Transverse colon (tissue), 4 donors: Measurements from ENCODE around the gene RALGAPA2. TPM values are rescaled to one million over a fixed set of nuclear protein-coding genes. Genes with fewer than 3 reads are reported as not detected.

Experiments used
- DNase-seq: peaks from one replicate; pipeline ENCODE4 v3.0.0-alpha.2; 2019
- H3K27ac ChIP-seq, 4 donors: fragments of 200-600 bp; sonication (generic); 2 replicates each; pipeline ENCODE4 v1.5.1; 2016 to 2018; ENCODE audit warnings: inconsistent platforms in 4 of 4
- H3K27me3 ChIP-seq: fragments of 200-600 bp; sonication (generic); 2 replicates; pipeline ENCODE4 v1.5.1; 2017; ENCODE audit warnings: inconsistent platforms
- H3K36me3 ChIP-seq, 4 donors: fragments of 200-600 bp; sonication (generic); 2 replicates each; pipeline ENCODE4 v1.5.1; 2017 to 2019; ENCODE audit warnings: inconsistent platforms in 4 of 4
- H3K4me1 ChIP-seq, 4 donors: fragments of 200-600 bp; sonication (generic); 2 replicates each; pipeline ENCODE4 v1.5.1; 2017 to 2020; ENCODE audit warnings: inconsistent platforms in 4 of 4
- H3K4me3 ChIP-seq, 4 donors: fragments of 200-600 bp; sonication (generic); 1 replicate in 1 of 4; 2 replicates in 3 of 4; pipeline versions ENCODE4 v1.5.1 to v1.6.1; 2017 to 2019; ENCODE audit warnings: inconsistent platforms in 4 of 4
- H3K9me3 ChIP-seq, 2 donors: fragments of 200-600 bp; sonication (generic); 2 replicates each; pipeline ENCODE4 v1.5.1; 2017 to 2019; ENCODE audit warnings: inconsistent platforms in 2 of 2
- EP300 ChIP-seq: sonication (generic); formaldehyde crosslinking; IDR thresholded peaks from one replicate; pipeline ENCODE4 v1.6.1; 2017; ENCODE audit warnings: antibody characterized with exemption, low read depth
- POLR2A ChIP-seq: fragments of 450-650 bp; IDR thresholded peaks from one replicate; pipeline ENCODE4 v1.6.1; 2016; ENCODE audit warnings: antibody characterized with exemption, mild to moderate bottlenecking, moderate library complexity
- POLR2AphosphoS5 ChIP-seq, 3 donors: sonication (generic); formaldehyde crosslinking; IDR thresholded peaks; one replicate each; pipeline ENCODE4 v1.6.1; 2016; ENCODE audit warnings: antibody characterized with exemption in 3 of 3
- WGBS, 2 donors: methylation state at CpG; one replicate each; pipeline ENCODE4 v1.1.5; 2018; ENCODE audit warnings: low coverage in 1 of 2; 5-methylcytosine and 5-hydroxymethylcytosine counted together
- in situ Hi-C, 4 donors: fragments of 200-750 bp; cut with MboI; loops; one replicate each; pipeline versions ENCODE4 v1.15.0 to v1.15.1; 2017; ENCODE audit warnings: low sequenced_read_pairs in 3 of 4, low pct_ligation_motif_present in 1 of 4, low pct_unique_long_range_greater_than_20kb in 1 of 4
- intact Hi-C: fragments of 100-400 bp; cut with DNase I; formaldehyde crosslinking; loops from one replicate; pipeline ENCODE4 v1.15.1; 2023; ENCODE audit warnings: low total_unique reads
- total RNA-seq, 4 donors: library from RNA; depleted of rRNA; stranded (reverse); fragments of >200 nt; gene quantifications; one replicate each; pipeline ENCODE4 v1.1.0, GENCODE V29; 2016
- TF ChIP-seq, protein P1 (sequence below), 5 experiments: fragments of 200-600 bp in 3 of 5; fragments of 450-650 bp in 2 of 5; sonication (generic) in 3 of 5; IDR thresholded peaks; 1 replicate in 2 of 5; 2 replicates in 3 of 5; pipeline ENCODE4 v1.5.1; 2016 to 2017; ENCODE audit warnings: antibody characterized with exemption in 5 of 5, inconsistent platforms in 3 of 5, mild to moderate bottlenecking in 2 of 5, moderate library complexity in 1 of 5

RALGAPA2 gene
- total RNA-seq, 4 donors from 2014 or later, result 29.5 to 84.0 (median 66.5) TPM

- no peak overlapping the region for H3K27ac ChIP-seq
- H3K4me1 ChIP-seq, result no peaks in the 10 kb centered on the region
- no peak for TF ChIP-seq EP300
- TF ChIP-seq, protein P1, sequence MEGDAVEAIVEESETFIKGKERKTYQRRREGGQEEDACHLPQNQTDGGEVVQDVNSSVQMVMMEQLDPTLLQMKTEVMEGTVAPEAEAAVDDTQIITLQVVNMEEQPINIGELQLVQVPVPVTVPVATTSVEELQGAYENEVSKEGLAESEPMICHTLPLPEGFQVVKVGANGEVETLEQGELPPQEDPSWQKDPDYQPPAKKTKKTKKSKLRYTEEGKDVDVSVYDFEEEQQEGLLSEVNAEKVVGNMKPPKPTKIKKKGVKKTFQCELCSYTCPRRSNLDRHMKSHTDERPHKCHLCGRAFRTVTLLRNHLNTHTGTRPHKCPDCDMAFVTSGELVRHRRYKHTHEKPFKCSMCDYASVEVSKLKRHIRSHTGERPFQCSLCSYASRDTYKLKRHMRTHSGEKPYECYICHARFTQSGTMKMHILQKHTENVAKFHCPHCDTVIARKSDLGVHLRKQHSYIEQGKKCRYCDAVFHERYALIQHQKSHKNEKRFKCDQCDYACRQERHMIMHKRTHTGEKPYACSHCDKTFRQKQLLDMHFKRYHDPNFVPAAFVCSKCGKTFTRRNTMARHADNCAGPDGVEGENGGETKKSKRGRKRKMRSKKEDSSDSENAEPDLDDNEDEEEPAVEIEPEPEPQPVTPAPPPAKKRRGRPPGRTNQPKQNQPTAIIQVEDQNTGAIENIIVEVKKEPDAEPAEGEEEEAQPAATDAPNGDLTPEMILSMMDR (IDR thresholded peaks at IDR 0.05), result no peak
- no peak for TF ChIP-seq POLR2AphosphoS5 (IDR thresholded peaks at IDR 0.05)
- no peak for TF ChIP-seq POLR2A
- WGBS, 2 donors, result 72 to 80% methylated on average over 2 of the region's 2 CpGs
- no peak for DNase-seq
- H3K9me3 ChIP-seq, result no peaks in the 10 kb centered on the region
- intact Hi-C loops, result no loop called here
- H3K4me3 ChIP-seq, result no peak overlapping the region
- in situ Hi-C loops, result no loop called here
- no peaks in the 10 kb centered on the region for H3K27me3 ChIP-seq
- H3K36me3 ChIP-seq, result peaks cover 0 to 42% (median 7%) of the 10 kb centered on the region in 4 donors
These were observed 73.6 kb downstream of the RALGAPA2 start for GRCh38 chr20:20638878-20639277.

- DNase-seq, result no peak
- H3K27ac ChIP-seq, result no peak overlapping the region
- no peak overlapping the region for H3K4me3 ChIP-seq
- no peaks in the 10 kb centered on the region for H3K4me1 ChIP-seq
- no peak for TF ChIP-seq POLR2A
- TF ChIP-seq POLR2AphosphoS5 (IDR thresholded peaks at IDR 0.05), result no peak
- TF ChIP-seq, protein P1 (IDR thresholded peaks at IDR 0.05), result no peak
- TF ChIP-seq EP300, result no peak
- peaks cover 0 to 42% (median 7%) of the 10 kb centered on the region in 4 donors for H3K36me3 ChIP-seq
- in situ Hi-C loops (no loop called here), intact Hi-C loops (no loop called here)
- no peaks in the 10 kb centered on the region for H3K9me3 ChIP-seq
- 97 to 100% methylated on average over 2 to 7 of the region's 7 CpGs for WGBS, 2 donors
- H3K27me3 ChIP-seq, result no peaks in the 10 kb centered on the region
These were observed 74.3 kb downstream of the RALGAPA2 start for GRCh38 chr20:20637998-20638725.

DNA sequence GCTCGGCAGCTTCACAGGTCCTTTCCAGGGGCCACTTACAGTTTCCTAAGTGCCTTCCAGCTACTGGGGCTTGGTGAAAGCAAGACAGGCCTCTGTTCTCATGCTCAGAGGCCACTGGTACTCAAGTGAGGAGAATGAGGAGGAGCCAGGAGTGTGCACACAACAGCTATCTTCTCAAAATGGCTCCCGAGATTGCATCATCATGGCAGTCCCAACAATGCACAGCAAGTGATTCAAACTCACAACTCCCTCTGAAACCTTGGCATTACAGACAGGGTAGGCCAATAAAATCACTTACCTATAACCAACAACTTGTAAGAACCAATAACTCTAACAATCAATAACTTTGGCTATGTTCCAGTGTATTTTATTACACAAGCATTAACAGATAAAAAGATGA, 77.4 kb downstream of the RALGAPA2 start:
- DNase-seq, result no peak
- WGBS, 2 donors, result 100% methylated on average over 2 of the region's 2 CpGs; no CpG with 5 or more reads in 1 of the 2 donors
- no peak for TF ChIP-seq EP300
- TF ChIP-seq POLR2AphosphoS5 (IDR thresholded peaks at IDR 0.05), result no peak
- TF ChIP-seq, protein P1 (IDR thresholded peaks at IDR 0.05), result no peak
- TF ChIP-seq POLR2A, result no peak
- no peak overlapping the region for H3K27ac ChIP-seq
- in situ Hi-C loops (no loop called here), intact Hi-C loops (no loop called here)
- H3K36me3 ChIP-seq, result peaks cover 0 to 39% (median 8%) of the 10 kb centered on the region in 4 donors
- H3K4me1 ChIP-seq, result no peaks in the 10 kb centered on the region
- H3K4me3 ChIP-seq, result no peak overlapping the region
- no peaks in the 10 kb centered on the region for H3K27me3 ChIP-seq
- H3K9me3 ChIP-seq, result no peaks in the 10 kb centered on the region

DNA sequence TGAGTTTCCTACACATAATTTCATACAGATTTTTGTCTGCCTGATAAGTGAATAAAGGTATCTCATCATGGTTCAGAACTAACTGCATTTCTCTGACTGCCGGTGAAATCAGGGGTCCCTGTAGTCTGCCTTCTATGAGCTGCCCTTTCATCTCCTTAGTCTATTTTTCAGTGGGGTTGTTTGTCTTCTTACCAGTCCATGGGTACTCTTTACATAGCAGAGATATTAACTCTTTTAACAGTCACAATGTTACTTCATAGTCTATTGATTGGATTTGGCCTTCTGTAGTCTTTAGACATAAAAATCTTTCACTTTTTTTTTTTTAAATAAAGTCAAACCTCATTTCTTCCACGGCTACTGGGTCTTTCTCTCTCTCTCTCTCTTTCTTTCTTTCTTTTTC, 79.8 kb downstream of the RALGAPA2 start:
- Histone ChIP-seq H3K36me3 (peaks cover 0 to 31% (median 15%) of the 10 kb centered on the region in 4 donors), H3K4me3 (no peak overlapping the region), H3K9me3 (no peaks in the 10 kb centered on the region), H3K27ac (no peak overlapping the region), H3K27me3 (no peaks in the 10 kb centered on the region), H3K4me1 (no peaks in the 10 kb centered on the region)
- WGBS, 2 donors, result 85 to 94% methylated on average over 2 of the region's 2 CpGs
- in situ Hi-C loops, result no loop called here
- intact Hi-C loops, result no loop called here
- DNase-seq, result no peak
- TF ChIP-seq, protein P1 (IDR thresholded peaks at IDR 0.05), result no peak
- TF ChIP-seq POLR2AphosphoS5 (IDR thresholded peaks at IDR 0.05), result no peak
- TF ChIP-seq EP300, result no peak
- no peak for TF ChIP-seq POLR2A
